GM12875 (cell line): Measurements from ENCODE around the gene THRB.

ENCODE experiments used
- H3K4me3 ChIP-seq: one replicate; pipeline ENCODE4 v1.5.1; 2011; ENCODE audit warnings: low read depth, low read length, control low read depth
- CTCF ChIP-seq: IDR thresholded peaks from 2 replicates; pipeline ENCODE4 v1.5.1; 2011; ENCODE audit warnings: low read depth, mild to moderate bottlenecking, control low read depth, inconsistent platforms, low read length, moderate library complexity, borderline replicate concordance; ENCODE audit not compliant: insufficient read depth

THRB gene

GRCh38 chr3:24185738-24186384, 308.8 kb downstream of the THRB start:
- TF ChIP-seq CTCF = peak; percentile 73
- H3K4me3 ChIP-seq = no peak overlapping the region

- TF ChIP-seq CTCF = no peak
- no peak overlapping the region for H3K4me3 ChIP-seq
Observed at GRCh38 chr3:24184528-24185176, 310.0 kb downstream of the THRB start.

- H3K4me3 ChIP-seq = no peak overlapping the region
- no peak for TF ChIP-seq CTCF
Observed at GRCh38 chr3:24182756-24183155, 311.9 kb downstream of the THRB start.

GRCh38 chr3:24181256-24181655, 313.4 kb downstream of the THRB start:
- TF ChIP-seq CTCF = no peak
- no peak overlapping the region for H3K4me3 ChIP-seq

- TF ChIP-seq CTCF = no peak
- no peak overlapping the region for H3K4me3 ChIP-seq
Observed at GRCh38 chr3:24180616-24181015, 314.0 kb downstream of the THRB start.

- no peak for TF ChIP-seq CTCF
- no peak overlapping the region for H3K4me3 ChIP-seq
Observed at GRCh38 chr3:24177201-24177600, 317.4 kb downstream of the THRB start.

GRCh38 chr3:24174614-24175013, 320.0 kb downstream of the THRB start:
- no peak overlapping the region for H3K4me3 ChIP-seq
- no peak for TF ChIP-seq CTCF
